ENCODE measurements around the gene HYKK.

GRCh38 chr15:78527325-78527724 is 19.9 kb downstream of the HYKK start:
- no peak for TF ChIP-seq POLR2AphosphoS5 (IDR thresholded peaks at IDR 0.05)
- no peak for TF ChIP-seq CTCF (IDR thresholded peaks at IDR 0.05)

Data from prostate gland (tissue), 2 donors.